Activated CD4-positive, alpha-beta T cell treated with anti-CD3 and anti-CD28 coated beads, Interleukin-2, amount 10 ng/mL, durations not matched to agents 7 days and 5 days (primary cell): ENCODE results near the gene CUL5. TPM values are rescaled to one million over a fixed set of nuclear protein-coding genes. Genes with fewer than 3 reads are reported as not detected.
"Not testable (repeated sequence)": the region's sequence is repeated elsewhere in the genome, so short reads cannot be mapped to it uniquely, and the experiment has no call there.

ENCODE experiments used
- CTCF ChIA-PET: fragments of 350-600 bp; sonication (Branson Sonifier 250); formaldehyde crosslinking; loops from one replicate; lab custom pipeline; 2021; ENCODE audit warnings: antibody characterized with exemption; lab: Charles Lee
- POLR2A ChIA-PET: fragments of 350-600 bp; sonication (Branson Sonifier 250); formaldehyde crosslinking; loops from one replicate; lab custom pipeline; 2021; ENCODE audit warnings: antibody characterized with exemption; lab: Charles Lee
- DNase-seq: peaks from one replicate; pipeline ENCODE4 v3.0.0-alpha.2; 2020
- H3K27ac Mint-ChIP-seq: one replicate; pipeline ENCODE4 v1.8.0; 2021; ENCODE audit warnings: mild to moderate bottlenecking, moderate library complexity, mixed read lengths
- H3K27me3 Mint-ChIP-seq: one replicate; pipeline ENCODE4 v1.8.0; 2021; ENCODE audit warnings: mixed read lengths
- H3K36me3 Mint-ChIP-seq: one replicate; pipeline ENCODE4 v1.8.0; 2021; ENCODE audit warnings: low read depth, mixed read lengths
- H3K4me1 Mint-ChIP-seq: one replicate; pipeline ENCODE4 v1.8.0; 2021; ENCODE audit warnings: mixed read lengths
- H3K4me3 Mint-ChIP-seq: one replicate; pipeline ENCODE4 v1.8.0; 2021; ENCODE audit warnings: mild to moderate bottlenecking, moderate library complexity, mixed read lengths
- H3K9me3 Mint-ChIP-seq: one replicate; pipeline ENCODE4 v1.8.0; 2021; ENCODE audit warnings: mixed read lengths
- total RNA-seq, 2 experiments: library from RNA; stranded (reverse); gene quantifications; one replicate each; pipeline ENCODE4 v1.2.3, GENCODE V29; 2021

Gene CUL5
- total RNA-seq, 2 experiments from 2014 or later, result 23.2 to 29.3 TPM

GRCh38 chr11:108002476-108002875 is 6.2 kb upstream of the CUL5 start:
- Mint-ChIP-seq H3K36me3 (no peaks in the 10 kb centered on the region), H3K27ac (no peak overlapping the region), H3K4me3 (no peak overlapping the region), H3K4me1 (no peaks in the 10 kb centered on the region), H3K27me3 (peaks cover 2% of the 10 kb centered on the region), H3K9me3 (no peaks in the 10 kb centered on the region)
- no peak for DNase-seq
- CTCF ChIA-PET, result no interaction called here
- POLR2A ChIA-PET, result no interaction called here

- POLR2A ChIA-PET, result no interaction called here
- DNase-seq, result no peak
Measured at GRCh38 chr11:108003623-108004022, 5.1 kb upstream of the CUL5 start.

GRCh38 chr11:108007819-108008218 is 879 bp upstream of the CUL5 start:
- POLR2A ChIA-PET, result no interaction called here
- H3K27ac Mint-ChIP-seq, result no peak overlapping the region
- DNase-seq, result no peak
- peaks cover 14% of the 10 kb centered on the region for H3K36me3 Mint-ChIP-seq
- CTCF ChIA-PET, result interaction anchor here (0.6 to 2.2 kb wide), 5 partner anchors 8 to 661 kb away, joined by 3 to 11 read pairs (median 7); no protein-coding TSS in a partner anchor
- no peaks in the 10 kb centered on the region for H3K9me3 Mint-ChIP-seq
- peaks cover 15% of the 10 kb centered on the region for H3K4me1 Mint-ChIP-seq
- H3K4me3 Mint-ChIP-seq, result peak overlapping the region; percentile 97
- peaks cover 2% of the 10 kb centered on the region for H3K27me3 Mint-ChIP-seq

More at GRCh38 chr11:108003623-108004022, 5.1 kb upstream of the CUL5 start:
- H3K9me3 Mint-ChIP-seq, result no peaks in the 10 kb centered on the region
- peaks cover 3% of the 10 kb centered on the region for H3K4me1 Mint-ChIP-seq
- no peak overlapping the region for H3K4me3 Mint-ChIP-seq
- CTCF ChIA-PET, result no interaction called here
- no peak overlapping the region for H3K27ac Mint-ChIP-seq
- H3K27me3 Mint-ChIP-seq, result peaks cover 2% of the 10 kb centered on the region
- no peaks in the 10 kb centered on the region for H3K36me3 Mint-ChIP-seq

GRCh38 chr11:108009497-108010370 is 1.0 kb downstream of the CUL5 start:
- Mint-ChIP-seq H3K9me3 (no peaks in the 10 kb centered on the region), H3K4me3 (peak overlapping the region; percentile 97), H3K27me3 (no peaks in the 10 kb centered on the region), H3K27ac (peak overlapping the region; percentile 98), H3K36me3 (peaks cover 14% of the 10 kb centered on the region), H3K4me1 (peaks cover 15% of the 10 kb centered on the region)
- peak; percentile 8 for DNase-seq
- ChIA-PET CTCF (interaction anchor here (0.8 to 2.1 kb wide), 16 partner anchors 10 to 655 kb away, joined by 3 to 11 read pairs (median 4); partner anchors contain the start of gene DDX10), POLR2A (interaction anchor here (0.5 kb wide), 1 partner anchor 186 kb away, joined by 3 read pairs; no protein-coding TSS in a partner anchor)

GRCh38 chr11:108012139-108012725 is 3.5 kb downstream of the CUL5 start:
- DNase-seq, result no peak
- H3K4me3 Mint-ChIP-seq, result no peak overlapping the region
- H3K4me1 Mint-ChIP-seq, result peaks cover 27% of the 10 kb centered on the region
- H3K27ac Mint-ChIP-seq, result no peak overlapping the region
- H3K9me3 Mint-ChIP-seq, result no peaks in the 10 kb centered on the region
- CTCF ChIA-PET, result no interaction called here
- H3K27me3 Mint-ChIP-seq, result no peaks in the 10 kb centered on the region
- POLR2A ChIA-PET, result no interaction called here
- H3K36me3 Mint-ChIP-seq, result peaks cover 17% of the 10 kb centered on the region

- H3K36me3 Mint-ChIP-seq, result peaks cover 11% of the 10 kb centered on the region
- CTCF ChIA-PET, result no interaction called here
- no peak for DNase-seq
- H3K27me3 Mint-ChIP-seq, result no peaks in the 10 kb centered on the region
- POLR2A ChIA-PET, result no interaction called here
- H3K27ac Mint-ChIP-seq, result no peak overlapping the region
- H3K4me1 Mint-ChIP-seq, result peaks cover 18% of the 10 kb centered on the region
- H3K4me3 Mint-ChIP-seq, result no peak overlapping the region
- no peaks in the 10 kb centered on the region for H3K9me3 Mint-ChIP-seq
Measured at GRCh38 chr11:108016647-108017046, 7.9 kb downstream of the CUL5 start.

- H3K27me3 Mint-ChIP-seq, result no peaks in the 10 kb centered on the region
- no peak for DNase-seq
- ChIA-PET POLR2A (no interaction called here), CTCF (no interaction called here)
- H3K27ac Mint-ChIP-seq, result no peak overlapping the region
- H3K4me1 Mint-ChIP-seq, result peaks cover 18% of the 10 kb centered on the region
- no peak overlapping the region for H3K4me3 Mint-ChIP-seq
- no peaks in the 10 kb centered on the region for H3K9me3 Mint-ChIP-seq
- peaks cover 11% of the 10 kb centered on the region for H3K36me3 Mint-ChIP-seq
Measured at GRCh38 chr11:108018708-108019107, 10.0 kb downstream of the CUL5 start.

- peaks cover 20% of the 10 kb centered on the region for H3K4me1 Mint-ChIP-seq
- H3K27me3 Mint-ChIP-seq, result no peaks in the 10 kb centered on the region
- peaks cover 11% of the 10 kb centered on the region for H3K36me3 Mint-ChIP-seq
- H3K27ac Mint-ChIP-seq, result no peak overlapping the region
- no peak overlapping the region for H3K4me3 Mint-ChIP-seq
- no peak for DNase-seq
- H3K9me3 Mint-ChIP-seq, result no peaks in the 10 kb centered on the region
- ChIA-PET CTCF (interaction anchor here (1.9 to 2.0 kb wide), 2 partner anchors 9 to 12 kb away, joined by 4 to 8 read pairs; partner anchors contain the start of gene CUL5), POLR2A (no interaction called here)
Measured at GRCh38 chr11:108019870-108020540, 11.3 kb downstream of the CUL5 start.

GRCh38 chr11:108025387-108026080 is 16.8 kb downstream of the CUL5 start:
- H3K4me1 Mint-ChIP-seq, result peaks cover 15% of the 10 kb centered on the region
- no peak overlapping the region for H3K4me3 Mint-ChIP-seq
- no peaks in the 10 kb centered on the region for H3K9me3 Mint-ChIP-seq
- ChIA-PET POLR2A (no interaction called here), CTCF (interaction anchor here (1.1 to 1.4 kb wide), 2 partner anchors 14 to 17 kb away, joined by 3 to 4 read pairs; partner anchors contain the start of gene CUL5)
- peaks cover 21% of the 10 kb centered on the region for H3K36me3 Mint-ChIP-seq
- H3K27ac Mint-ChIP-seq, result no peak overlapping the region
- H3K27me3 Mint-ChIP-seq, result no peaks in the 10 kb centered on the region
- DNase-seq, result no peak

GRCh38 chr11:108027057-108027456 is 18.4 kb downstream of the CUL5 start:
- POLR2A ChIA-PET, result no interaction called here
- H3K4me1 Mint-ChIP-seq, result peaks cover 15% of the 10 kb centered on the region

GRCh38 chr11:108028822-108029441 is 20.2 kb downstream of the CUL5 start:
- CTCF ChIA-PET, H3K27me3 Mint-ChIP-seq, POLR2A ChIA-PET, H3K27ac Mint-ChIP-seq, H3K4me3 Mint-ChIP-seq, DNase-seq, H3K9me3 Mint-ChIP-seq: not testable (repeated sequence)
- Mint-ChIP-seq H3K36me3 (peaks cover 31% of the 10 kb centered on the region), H3K4me1 (peaks cover 15% of the 10 kb centered on the region)

More at GRCh38 chr11:108027057-108027456, 18.4 kb downstream of the CUL5 start:
- peaks cover 8% of the 10 kb centered on the region for H3K9me3 Mint-ChIP-seq
- CTCF ChIA-PET, result interaction anchor here (0.6 to 1.1 kb wide), 3 partner anchors 10 to 18 kb away, joined by 3 to 7 read pairs (median 3); no protein-coding TSS in a partner anchor
- H3K27me3 Mint-ChIP-seq, result no peaks in the 10 kb centered on the region
- no peak overlapping the region for H3K4me3 Mint-ChIP-seq
- H3K36me3 Mint-ChIP-seq, result peaks cover 29% of the 10 kb centered on the region
- no peak for DNase-seq
- no peak overlapping the region for H3K27ac Mint-ChIP-seq

GRCh38 chr11:108031604-108032003 is 22.9 kb downstream of the CUL5 start:
- DNase-seq, H3K27ac Mint-ChIP-seq, H3K4me1 Mint-ChIP-seq, H3K27me3 Mint-ChIP-seq, H3K4me3 Mint-ChIP-seq, POLR2A ChIA-PET, H3K9me3 Mint-ChIP-seq: not testable (repeated sequence)
- CTCF ChIA-PET, result interaction anchor here (1.1 kb wide), 1 partner anchor 23 kb away, joined by 3 read pairs; the partner anchor contains the start of gene CUL5
- peaks cover 36% of the 10 kb centered on the region for H3K36me3 Mint-ChIP-seq
